CD14-positive monocyte (primary cell): ENCODE results near the gene POLR1B. TPM values are rescaled to one million over a fixed set of nuclear protein-coding genes. Genes with fewer than 3 reads are reported as not detected.

Experiments
- DNase-seq, 3 donors: peaks; one replicate each; pipeline ENCODE4 v3.0.0-alpha.2; 2011 to 2022
- H2AFZ ChIP-seq: 2 replicates; pipeline ENCODE4 v1.6.0; 2012; ENCODE audit warnings: mild to moderate bottlenecking, low read depth, low read length, inconsistent platforms; ENCODE audit not compliant: insufficient read depth, poor library complexity, severe bottlenecking
- H3K27ac ChIP-seq, 2 donors: 1 replicate in 1 of 2; 2 replicates in 1 of 2; pipeline ENCODE4 v1.5.1; 2012 to 2013; ENCODE audit warnings: low read length in 2 of 2, control low read depth in 1 of 2, inconsistent platforms in 1 of 2, low read depth in 1 of 2, mild to moderate bottlenecking in 1 of 2
- H3K27me3 ChIP-seq, 2 donors: one replicate each; pipeline versions ENCODE4 v1.6.0 to v1.6.1; 2011 to 2013; ENCODE audit warnings: low read length in 2 of 2; ENCODE audit not compliant: control insufficient read depth in 2 of 2, insufficient read depth in 2 of 2
- H3K36me3 ChIP-seq, 2 donors: replicated peaks in 1 of 2; 1 replicate in 1 of 2; 2 replicates in 1 of 2; pipeline versions ENCODE4 v1.5.1 to v1.6.1; 2012 to 2013; ENCODE audit warnings: low read length in 2 of 2, control low read depth in 1 of 2, inconsistent platforms in 1 of 2, mild to moderate bottlenecking in 1 of 2; ENCODE audit not compliant: insufficient read depth in 2 of 2, control insufficient read depth in 1 of 2
- H3K4me1 ChIP-seq, 2 donors: 1 replicate in 1 of 2; 2 replicates in 1 of 2; pipeline versions ENCODE4 v1.5.1 to v1.6.1; 2012 to 2013; ENCODE audit warnings: low read length in 2 of 2, control low read depth in 1 of 2, inconsistent platforms in 1 of 2, mild to moderate bottlenecking in 1 of 2, moderate library complexity in 1 of 2; ENCODE audit not compliant: insufficient read depth in 2 of 2, control insufficient read depth in 1 of 2
- H3K4me2 ChIP-seq: replicated peaks from 2 replicates; pipeline ENCODE3; 2012; ENCODE audit warnings: low read length, moderate library complexity, mild to moderate bottlenecking; ENCODE audit not compliant: poor library complexity, severe bottlenecking; ENCODE audit errors: extremely low read depth
- H3K4me3 ChIP-seq, 3 experiments: fragments of 200-600 bp in 1 of 3; sonication (generic) in 1 of 3; replicated peaks in 1 of 3; 1 replicate in 2 of 3; 2 replicates in 1 of 3; pipeline ENCODE4 v1.5.1; 2011 to 2013; ENCODE audit warnings: low read length in 3 of 3, mild to moderate bottlenecking in 3 of 3, control low read depth in 2 of 3, low read depth in 2 of 3, inconsistent platforms in 1 of 3, moderate library complexity in 1 of 3
- H3K79me2 ChIP-seq: 2 replicates; pipeline ENCODE4 v1.6.0; 2012; ENCODE audit warnings: mild to moderate bottlenecking, control low read depth, inconsistent platforms, low read length, moderate library complexity; ENCODE audit not compliant: insufficient read depth
- H3K9ac ChIP-seq: 2 replicates; pipeline ENCODE4 v1.6.0; 2017; ENCODE audit warnings: low read length, mild to moderate bottlenecking; ENCODE audit not compliant: insufficient read depth, poor library complexity, severe bottlenecking
- H3K9me3 ChIP-seq, 2 donors: replicated peaks in 1 of 2; 1 replicate in 1 of 2; 2 replicates in 1 of 2; pipeline versions ENCODE4 v1.5.1 to v1.6.1; 2012 to 2013; ENCODE audit warnings: low read length in 2 of 2, control low read depth in 1 of 2; ENCODE audit not compliant: control insufficient read depth in 1 of 2, insufficient read depth in 1 of 2
- H4K20me1 ChIP-seq: 2 replicates; pipeline ENCODE4 v1.6.0; 2012; ENCODE audit warnings: mild to moderate bottlenecking, low read length, control low read depth, moderate library complexity; ENCODE audit not compliant: insufficient read depth
- H3K27ac Mint-ChIP-seq, 7 donors: one replicate each; pipeline ENCODE4 v1.8.0; 2020; ENCODE audit warnings: mild to moderate bottlenecking in 7 of 7, mixed read lengths in 7 of 7, moderate library complexity in 6 of 7, inconsistent platforms in 2 of 7
- H3K27me3 Mint-ChIP-seq, 3 donors: one replicate each; pipeline ENCODE4 v1.8.0; 2021 to 2022; ENCODE audit warnings: low read depth in 3 of 3, mild to moderate bottlenecking in 3 of 3, mixed read lengths in 3 of 3, moderate library complexity in 3 of 3, inconsistent platforms in 1 of 3
- H3K36me3 Mint-ChIP-seq, 2 donors: one replicate each; pipeline ENCODE4 v1.8.0; 2020; ENCODE audit warnings: mixed read lengths in 2 of 2, inconsistent platforms in 1 of 2, mild to moderate bottlenecking in 1 of 2
- H3K4me1 Mint-ChIP-seq: one replicate; pipeline ENCODE4 v1.8.0; 2020; ENCODE audit warnings: mild to moderate bottlenecking, mixed read lengths
- H3K4me3 Mint-ChIP-seq, 2 donors: one replicate each; pipeline ENCODE4 v1.8.0; 2020; ENCODE audit warnings: mild to moderate bottlenecking in 2 of 2, mixed read lengths in 2 of 2, moderate library complexity in 1 of 2
- H3K9me3 Mint-ChIP-seq, 7 donors: one replicate each; pipeline ENCODE4 v1.8.0; 2020 to 2022; ENCODE audit warnings: mixed read lengths in 7 of 7, mild to moderate bottlenecking in 6 of 7, moderate library complexity in 6 of 7, inconsistent platforms in 2 of 7
- WGBS: methylation state at CpG from one replicate; pipeline ENCODE4 v1.1.5; 2013; ENCODE audit warnings: missing lambda C conversion rate; ENCODE audit not compliant: insufficient coverage; 5-methylcytosine and 5-hydroxymethylcytosine counted together
- intact Hi-C, 2 donors: fragments of 100-400 bp; cut with micrococcal nuclease; formaldehyde crosslinking; loops; one replicate each; pipeline versions ENCODE4 v1.15.0 to v1.15.1; 2023
- polyA plus RNA-seq, 3 donors: library from polyadenylated mRNA; depleted of rRNA in 1 of 3; unstranded in 2 of 3; stranded (reverse) in 1 of 3; fragments of 300-500 nt in 2 of 3; fragments of >200 nt in 1 of 3; fragmentation: Illumina TruSeq in 2 of 3; gene quantifications; 1 replicate in 2 of 3; 2 replicates in 1 of 3; pipeline ENCODE4 v1.2.3, GENCODE V29; 2012 to 2021
- TF ChIP-seq, protein P1 (sequence below): fragments of 200-600 bp; IDR thresholded peaks from one replicate; pipeline ENCODE4 v1.8.0; 2022; ENCODE audit warnings: antibody characterized with exemption, mild to moderate bottlenecking

POLR1B gene
- polyA plus RNA-seq, 3 donors: 5.2 to 6.3 (median 5.3) TPM

DNA sequence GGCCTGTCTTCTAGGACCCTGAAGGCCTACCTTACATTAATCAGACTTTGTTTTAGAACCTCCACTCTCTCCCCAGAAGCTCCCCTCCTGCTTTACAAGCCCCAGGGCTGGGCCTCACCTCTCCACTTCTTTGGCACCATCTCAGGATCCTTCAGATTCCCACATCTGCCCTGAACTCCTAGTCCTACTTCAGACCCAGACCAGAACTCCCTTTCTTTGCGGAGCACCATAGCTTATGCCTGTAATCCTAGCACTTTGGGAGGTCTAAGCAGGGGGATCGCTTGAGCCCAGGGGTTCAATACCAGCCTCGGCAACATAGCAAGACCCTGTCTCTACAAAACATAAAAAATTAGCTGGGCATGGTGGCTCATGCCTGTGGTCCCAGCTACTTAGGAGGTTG lies 43.1 kb downstream of the POLR1B start:
- peak overlapping the region; percentile 95 for H2AFZ ChIP-seq
- H4K20me1 ChIP-seq: no peaks in the 10 kb centered on the region
- H3K36me3 ChIP-seq: peaks cover 7 to 35% of the 10 kb centered on the region in 2 donors
- no peaks in the 10 kb centered on the region for H3K9me3 ChIP-seq
- H3K4me3 Mint-ChIP-seq: peak overlapping the region; percentile 92 to 97
- 100% methylated on average over 1 of the region's 3 CpGs for WGBS
- peak overlapping the region; percentile 97 to 100 (median 99) for H3K27ac Mint-ChIP-seq
- peak overlapping the region; percentile 89 to 99 for H3K27ac ChIP-seq
- no peaks in the 10 kb centered on the region for H3K27me3 ChIP-seq
- peak overlapping the region in 2 of 3 experiments; percentile 70 to 80 for H3K4me3 ChIP-seq
- TF ChIP-seq, protein P1, sequence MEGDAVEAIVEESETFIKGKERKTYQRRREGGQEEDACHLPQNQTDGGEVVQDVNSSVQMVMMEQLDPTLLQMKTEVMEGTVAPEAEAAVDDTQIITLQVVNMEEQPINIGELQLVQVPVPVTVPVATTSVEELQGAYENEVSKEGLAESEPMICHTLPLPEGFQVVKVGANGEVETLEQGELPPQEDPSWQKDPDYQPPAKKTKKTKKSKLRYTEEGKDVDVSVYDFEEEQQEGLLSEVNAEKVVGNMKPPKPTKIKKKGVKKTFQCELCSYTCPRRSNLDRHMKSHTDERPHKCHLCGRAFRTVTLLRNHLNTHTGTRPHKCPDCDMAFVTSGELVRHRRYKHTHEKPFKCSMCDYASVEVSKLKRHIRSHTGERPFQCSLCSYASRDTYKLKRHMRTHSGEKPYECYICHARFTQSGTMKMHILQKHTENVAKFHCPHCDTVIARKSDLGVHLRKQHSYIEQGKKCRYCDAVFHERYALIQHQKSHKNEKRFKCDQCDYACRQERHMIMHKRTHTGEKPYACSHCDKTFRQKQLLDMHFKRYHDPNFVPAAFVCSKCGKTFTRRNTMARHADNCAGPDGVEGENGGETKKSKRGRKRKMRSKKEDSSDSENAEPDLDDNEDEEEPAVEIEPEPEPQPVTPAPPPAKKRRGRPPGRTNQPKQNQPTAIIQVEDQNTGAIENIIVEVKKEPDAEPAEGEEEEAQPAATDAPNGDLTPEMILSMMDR: no peak
- intact Hi-C loops: loop anchor here in 1 of 2 donors (2.0 kb wide), 1 partner anchor 43 kb away; the partner anchor contains the start of gene POLR1B
- peaks cover 33 to 42% of the 10 kb centered on the region in 2 donors for H3K36me3 Mint-ChIP-seq
- H3K27me3 Mint-ChIP-seq: peaks cover 0 to 3% (median 0%) of the 10 kb centered on the region in 3 donors
- peak overlapping the region; percentile 76 for H3K9ac ChIP-seq
- peaks cover 0 to 5% (median 0%) of the 10 kb centered on the region in 7 donors for H3K9me3 Mint-ChIP-seq
- peaks cover 24 to 27% of the 10 kb centered on the region in 2 donors for H3K4me1 ChIP-seq
- peaks cover 11% of the 10 kb centered on the region for H3K79me2 ChIP-seq
- H3K4me2 ChIP-seq: peak overlapping the region; percentile 81
- DNase-seq: no peak
- peaks cover 41% of the 10 kb centered on the region for H3K4me1 Mint-ChIP-seq

DNA sequence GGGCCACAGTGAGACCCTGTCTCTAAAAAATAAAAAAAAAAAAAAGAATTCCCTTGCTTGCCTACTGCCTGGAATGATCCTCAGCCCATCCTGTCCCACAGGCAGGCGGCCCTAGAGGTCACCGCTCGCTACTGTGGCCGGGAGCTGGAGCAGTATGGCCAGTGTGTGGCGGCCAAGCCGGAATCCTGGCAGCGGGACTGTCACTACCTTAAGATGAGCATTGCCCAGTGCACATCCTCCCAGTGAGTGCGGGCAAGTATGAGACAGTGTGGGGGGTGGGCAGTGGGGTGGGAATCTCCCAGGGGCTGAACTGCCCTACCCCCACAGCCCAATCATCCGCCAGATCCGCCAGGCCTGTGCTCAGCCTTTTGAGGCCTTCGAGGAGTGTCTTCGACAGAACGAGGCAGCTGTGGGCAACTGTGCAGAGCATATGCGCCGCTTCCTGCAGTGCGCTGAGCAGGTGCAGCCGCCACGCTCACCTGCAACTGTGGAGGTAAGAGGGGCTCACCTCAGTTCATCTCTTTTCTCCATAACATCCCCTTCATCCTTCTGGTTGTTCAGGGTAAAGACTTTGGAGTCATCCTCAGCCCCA lies 43.7 kb downstream of the POLR1B start:
- no peak overlapping the region for H3K9ac ChIP-seq
- H3K27ac Mint-ChIP-seq: peak overlapping the region in 3 of 7 donors; percentile 41 to 75 (median 46)
- H2AFZ ChIP-seq: no peak overlapping the region
- peaks cover 11% of the 10 kb centered on the region for H3K79me2 ChIP-seq
- TF ChIP-seq, protein P1: no peak
- no peak overlapping the region for H3K4me2 ChIP-seq
- H3K4me3 Mint-ChIP-seq: no peak overlapping the region
- H3K36me3 Mint-ChIP-seq: peaks cover 37 to 46% of the 10 kb centered on the region in 2 donors
- peaks cover 41% of the 10 kb centered on the region for H3K4me1 Mint-ChIP-seq
- DNase-seq: no peak
- intact Hi-C loops: loop anchor here in 1 of 2 donors (2.0 kb wide), 1 partner anchor 43 kb away; the partner anchor contains the start of gene POLR1B
- peaks cover 7 to 41% of the 10 kb centered on the region in 2 donors for H3K36me3 ChIP-seq
- peaks cover 24 to 27% of the 10 kb centered on the region in 2 donors for H3K4me1 ChIP-seq
- H3K27me3 ChIP-seq: no peaks in the 10 kb centered on the region
- no peak overlapping the region for H3K4me3 ChIP-seq
- H3K9me3 ChIP-seq: no peaks in the 10 kb centered on the region
- WGBS: 99% methylated on average over 7 of the region's 18 CpGs
- H3K9me3 Mint-ChIP-seq: peaks cover 0 to 5% (median 0%) of the 10 kb centered on the region in 7 donors
- H3K27me3 Mint-ChIP-seq: peaks cover 0 to 3% (median 0%) of the 10 kb centered on the region in 3 donors
- H4K20me1 ChIP-seq: no peaks in the 10 kb centered on the region
- no peak overlapping the region for H3K27ac ChIP-seq
